ENCODE measurements around the gene TKT. TPM values are rescaled to one million over a fixed set of nuclear protein-coding genes. Genes with fewer than 3 reads are reported as not detected.
A peak's percentile ranks its signal among the peaks of the same experiment; 100 is the strongest.

The TKT gene
- total and polyA plus RNA-seq, 2 of the 13 experiments (the other 11 are each of a cell fraction or from before 2014, with no cell fraction given): 150 to 238 TPM

GRCh38 chr3:53263907-53264306 lies 8.1 kb upstream of the TKT start (continued):
- TF ChIP-seq, protein P1, sequence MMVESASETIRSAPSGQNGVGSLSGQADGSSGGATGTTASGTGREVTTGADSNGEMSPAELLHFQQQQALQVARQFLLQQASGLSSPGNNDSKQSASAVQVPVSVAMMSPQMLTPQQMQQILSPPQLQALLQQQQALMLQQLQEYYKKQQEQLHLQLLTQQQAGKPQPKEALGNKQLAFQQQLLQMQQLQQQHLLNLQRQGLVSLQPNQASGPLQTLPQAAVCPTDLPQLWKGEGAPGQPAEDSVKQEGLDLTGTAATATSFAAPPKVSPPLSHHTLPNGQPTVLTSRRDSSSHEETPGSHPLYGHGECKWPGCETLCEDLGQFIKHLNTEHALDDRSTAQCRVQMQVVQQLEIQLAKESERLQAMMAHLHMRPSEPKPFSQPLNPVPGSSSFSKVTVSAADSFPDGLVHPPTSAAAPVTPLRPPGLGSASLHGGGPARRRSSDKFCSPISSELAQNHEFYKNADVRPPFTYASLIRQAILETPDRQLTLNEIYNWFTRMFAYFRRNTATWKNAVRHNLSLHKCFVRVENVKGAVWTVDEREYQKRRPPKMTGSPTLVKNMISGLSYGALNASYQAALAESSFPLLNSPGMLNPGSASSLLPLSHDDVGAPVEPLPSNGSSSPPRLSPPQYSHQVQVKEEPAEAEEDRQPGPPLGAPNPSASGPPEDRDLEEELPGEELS (CRISPR knock-in tag; IDR thresholded peaks at IDR 0.05): 0 out of 2 replicates have a peak, but pooled peaks have one; percentile 27
- no peak for TF ChIP-seq ZFX (CRISPR knock-in tag; IDR thresholded peaks at IDR 0.05; ENCODE audit: low read depth)
- no peak for TF ChIP-seq ZNF552 (CRISPR knock-in tag; IDR thresholded peaks at IDR 0.05; ENCODE audit: borderline replicate concordance)
- no peak for TF ChIP-seq XBP1 (CRISPR knock-in tag; IDR thresholded peaks at IDR 0.05)
- no peak for TF ChIP-seq BHLHE40 (IDR thresholded peaks at IDR 0.05; ENCODE audit: low read length)
- TF ChIP-seq ZNF496 (CRISPR knock-in tag; IDR thresholded peaks at IDR 0.05; ENCODE audit: insufficient replicate concordance): no peak
- TF ChIP-seq FOXC1 (CRISPR knock-in tag; IDR thresholded peaks at IDR 0.05; ENCODE audit: borderline replicate concordance): no peak
- TF ChIP-seq ZNF773 (CRISPR knock-in tag; IDR thresholded peaks at IDR 0.05; ENCODE audit: borderline replicate concordance): no peak
- no peak for TF ChIP-seq ELF1 (CRISPR knock-in tag; IDR thresholded peaks at IDR 0.05)
- peak; percentile 74 for TF ChIP-seq NR2F6 (IDR thresholded peaks at IDR 0.05)
- TF ChIP-seq NR2F6 (CRISPR knock-in tag; IDR thresholded peaks at IDR 0.05): no peak; the same call in 1 of the 2 replicates
- 0 out of 2 replicates have a peak, but pooled peaks have one; percentile 45 for TF ChIP-seq NR2F2 (IDR thresholded peaks at IDR 0.05; ENCODE audit: borderline replicate concordance, low read depth)

DNA sequence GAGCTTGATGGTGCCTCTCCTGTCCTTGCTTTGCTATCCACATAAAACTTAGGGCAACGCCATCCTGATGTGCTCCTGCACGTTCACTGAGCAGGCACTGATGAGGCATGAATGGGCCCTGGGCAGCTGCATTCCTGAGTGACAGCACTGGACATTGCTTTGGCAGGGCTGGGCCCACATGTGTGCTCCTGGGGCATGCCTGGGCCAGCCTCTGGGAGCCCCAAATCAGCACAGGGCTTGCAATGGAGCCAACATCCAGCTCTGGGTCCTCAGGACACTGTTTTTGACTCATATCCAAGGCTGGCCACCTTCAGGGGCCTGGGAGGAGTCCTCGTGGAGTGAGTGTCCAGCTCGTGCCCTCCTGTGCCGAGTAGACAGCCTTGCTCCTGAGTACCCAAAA lies 5.9 kb upstream of the TKT start:
- FAIRE-seq: no peak
- Histone ChIP-seq H3K27me3 (ENCODE audit: control insufficient read depth in 1 of 2, insufficient read depth in 2 of 2, low read length in 2 of 2) (no peaks in the 10 kb centered on the region), H3K4me1 (ENCODE audit: insufficient read depth, low read length) (peaks cover 84% of the 10 kb centered on the region), H3K9ac (ENCODE audit: insufficient read depth, low read depth, low read length) (no peak overlapping the region), H3K79me2 (ENCODE audit: insufficient read depth, low read length) (no peaks in the 10 kb centered on the region), H3K27ac (ENCODE audit: extremely low read length, insufficient read depth, low read length) (no peak overlapping the region), H4K20me1 (ENCODE audit: insufficient read depth, low read length) (no peaks in the 10 kb centered on the region), H3K4me3 (replicated peaks in 1 of 3; ENCODE audit: insufficient read depth in 1 of 3, low read depth in 2 of 3, low read length in 3 of 3) (no peak overlapping the region), H2AFZ (ENCODE audit: low read length) (no peak overlapping the region), H3K4me2 (ENCODE audit: low read depth, low read length) (no peak overlapping the region), H3K36me3 (replicated peaks in 1 of 2; ENCODE audit: control insufficient read depth in 1 of 2, insufficient read depth in 2 of 2, low read length in 2 of 2) (no peaks in the 10 kb centered on the region), H3K9me3 (ENCODE audit: low read length) (no peaks in the 10 kb centered on the region)
- in situ Hi-C loops (cut with HindIII; ENCODE audit: extremely low pct_ligation_motif_present, low pct_unique_long_range_greater_than_20kb) (no loop called here), intact Hi-C loops (cut with micrococcal nuclease; ENCODE audit: unreplicated experiment) (no loop called here)
- CTCF ChIA-PET (ENCODE audit: low intra/inter-chr PET ratio, low total read pairs): no interaction called here
- BruUV-seq (replicated peaks): no TSS peak
- DNase-seq (ENCODE audit: low spot score): no peak
- POLR2A ChIA-PET: interaction anchor here (1.4 kb wide), 1 partner anchor 9 kb away, joined by 7 read pairs; no protein-coding TSS in a partner anchor
- 80% methylated on average over 1 of the region's 5 CpGs for WGBS (ENCODE audit: low lambda C conversion rate)
- no peak for ATAC-seq
- TF ChIP-seq CC2D1A (CRISPR knock-in tag; IDR thresholded peaks at IDR 0.05): no peak
- TF ChIP-seq ZNF546 (CRISPR knock-in tag; conservative IDR thresholded peaks at IDR 0.05): no peak
- no peak for TF ChIP-seq ATAD3A (CRISPR knock-in tag; IDR thresholded peaks at IDR 0.05)
- TF ChIP-seq ZMAT3 (CRISPR knock-in tag; conservative IDR thresholded peaks at IDR 0.05): no peak
- no peak for TF ChIP-seq SRSF4 (IDR thresholded peaks at IDR 0.05; ENCODE audit: low read depth, low read length, poor library complexity, severe bottlenecking)
- TF ChIP-seq, protein P2, sequence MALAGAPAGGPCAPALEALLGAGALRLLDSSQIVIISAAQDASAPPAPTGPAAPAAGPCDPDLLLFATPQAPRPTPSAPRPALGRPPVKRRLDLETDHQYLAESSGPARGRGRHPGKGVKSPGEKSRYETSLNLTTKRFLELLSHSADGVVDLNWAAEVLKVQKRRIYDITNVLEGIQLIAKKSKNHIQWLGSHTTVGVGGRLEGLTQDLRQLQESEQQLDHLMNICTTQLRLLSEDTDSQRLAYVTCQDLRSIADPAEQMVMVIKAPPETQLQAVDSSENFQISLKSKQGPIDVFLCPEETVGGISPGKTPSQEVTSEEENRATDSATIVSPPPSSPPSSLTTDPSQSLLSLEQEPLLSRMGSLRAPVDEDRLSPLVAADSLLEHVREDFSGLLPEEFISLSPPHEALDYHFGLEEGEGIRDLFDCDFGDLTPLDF (CRISPR knock-in tag; IDR thresholded peaks at IDR 0.05): no peak
- TF ChIP-seq KLF15 (CRISPR knock-in tag; IDR thresholded peaks at IDR 0.05; ENCODE audit: borderline replicate concordance): no peak
- TF ChIP-seq SRSF9 (IDR thresholded peaks at IDR 0.05; ENCODE audit: borderline replicate concordance, insufficient read depth, low read depth, low read length, poor library complexity, severe bottlenecking): no peak
- TF ChIP-seq ZNF383 (CRISPR knock-in tag; IDR thresholded peaks at IDR 0.05; ENCODE audit: borderline replicate concordance): no peak
- TF ChIP-seq ZNF557 (CRISPR knock-in tag; IDR thresholded peaks at IDR 0.05): no peak
